ENCODE results near the gene IPPK.
"Not testable (repeated sequence)": the region's sequence is repeated elsewhere in the genome, so short reads cannot be mapped to it uniquely, and the experiment has no call there.

IPPK gene

DNA sequence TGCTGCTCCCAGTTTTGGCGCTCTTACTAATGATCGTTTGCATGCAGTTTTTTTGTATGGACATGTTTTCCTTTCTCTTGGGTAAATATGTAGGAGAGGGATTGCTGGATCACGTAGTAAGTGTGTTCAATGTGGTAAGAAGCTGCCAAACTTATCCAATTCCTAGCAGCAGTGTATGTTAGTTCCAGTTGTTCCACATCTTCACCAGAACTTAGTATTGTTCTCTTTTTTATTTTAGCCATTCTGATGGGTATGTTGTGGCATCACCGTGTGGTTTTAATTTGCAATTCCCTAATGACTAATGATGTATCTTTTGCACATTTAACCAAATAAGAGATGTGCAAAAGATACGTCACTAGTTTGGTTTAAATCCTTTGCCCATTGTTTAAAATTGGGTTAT is 65.9 kb downstream of the IPPK start:
- Histone ChIP-seq H3K9me3 (ENCODE audit: control insufficient read depth, insufficient read depth, low read length) (no peaks in the 10 kb centered on the region), H3K9ac (ENCODE audit: low read depth, low read length) (no peak overlapping the region), H3K4me1 (ENCODE audit: insufficient read depth, low read length) (peaks cover 2% of the 10 kb centered on the region; the same call in 1 of the 2 replicates), H3K36me3 (ENCODE audit: insufficient read depth, low read length) (no peaks in the 10 kb centered on the region; the same call in 1 of the 2 replicates)

DNA sequence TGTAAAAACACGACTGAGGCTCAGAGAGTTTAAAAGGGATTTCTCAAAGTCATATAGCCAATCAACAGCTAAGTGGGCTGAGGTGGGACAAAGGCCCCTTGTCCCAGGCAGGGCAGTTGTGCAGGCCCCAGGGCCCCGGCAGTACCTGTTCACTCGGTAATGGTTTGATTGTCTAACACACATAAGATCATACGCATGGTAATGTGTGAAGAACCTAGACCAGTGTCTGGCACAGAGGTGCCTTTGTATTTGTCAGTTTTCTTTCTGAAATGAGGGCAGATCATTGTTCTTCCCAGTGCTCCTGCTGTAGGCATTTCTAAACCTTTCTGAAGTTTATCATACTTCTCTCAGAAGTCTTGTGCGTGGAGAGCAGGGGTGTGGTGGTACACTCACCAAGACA is 66.8 kb downstream of the IPPK start:
- Histone ChIP-seq H3K36me3 (ENCODE audit: insufficient read depth, low read length) (no peaks in the 10 kb centered on the region; the same call in 1 of the 2 replicates), H3K9me3 (ENCODE audit: control insufficient read depth, insufficient read depth, low read length) (no peaks in the 10 kb centered on the region), H3K9ac (ENCODE audit: low read depth, low read length) (no peak overlapping the region), H3K4me1 (ENCODE audit: insufficient read depth, low read length) (no peaks in the 10 kb centered on the region)

DNA sequence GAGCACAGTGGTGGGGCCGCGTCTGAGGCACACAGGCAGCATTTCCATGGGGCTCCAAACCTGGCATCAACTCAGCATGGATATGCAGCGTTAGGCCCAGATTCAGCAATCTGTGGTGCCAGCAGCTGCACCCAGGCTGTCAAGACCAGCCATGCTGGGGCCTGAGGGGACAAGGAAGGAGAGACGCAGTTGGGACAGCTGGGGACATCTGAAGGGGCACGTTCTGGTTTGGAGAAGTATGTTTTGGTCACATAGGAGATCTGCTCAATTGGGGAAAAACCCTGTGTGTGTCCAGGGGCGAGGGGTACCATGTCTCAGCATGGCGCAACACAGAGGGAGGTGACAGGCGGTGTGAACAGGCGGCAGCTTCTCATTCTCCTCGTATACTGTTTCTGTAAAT is 67.5 kb downstream of the IPPK start:
- H3K9me3 ChIP-seq (ENCODE audit: control insufficient read depth, insufficient read depth, low read length) = no peaks in the 10 kb centered on the region
- H3K36me3 ChIP-seq (ENCODE audit: insufficient read depth, low read length) = no peaks in the 10 kb centered on the region; the same call in 1 of the 2 replicates
- H3K4me1 ChIP-seq (ENCODE audit: insufficient read depth, low read length) = no peaks in the 10 kb centered on the region
- no peak overlapping the region for H3K9ac ChIP-seq (ENCODE audit: low read depth, low read length)

DNA sequence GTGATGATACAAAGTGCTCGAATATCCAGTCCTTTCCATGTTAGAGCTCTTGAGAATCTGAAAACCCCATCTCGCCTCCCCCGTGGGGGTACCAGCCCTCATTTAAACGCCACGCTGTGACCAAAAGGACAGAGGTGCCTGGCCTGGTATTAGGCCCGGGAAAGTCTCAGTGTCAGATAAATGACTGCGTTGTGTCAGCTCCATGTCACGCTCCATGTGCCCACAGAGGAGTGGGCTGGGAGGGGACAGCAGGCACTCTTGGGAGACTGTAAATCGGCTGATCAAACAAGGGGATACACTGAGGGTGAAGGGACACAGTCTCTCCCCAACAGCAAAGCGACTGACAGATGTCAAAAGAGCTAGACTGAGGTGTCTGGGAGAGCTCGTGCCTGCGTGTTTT is 68.5 kb downstream of the IPPK start:
- Histone ChIP-seq H3K36me3 (ENCODE audit: insufficient read depth, low read length) (no peaks in the 10 kb centered on the region; the same call in 1 of the 2 replicates), H3K9me3 (ENCODE audit: control insufficient read depth, insufficient read depth, low read length) (no peaks in the 10 kb centered on the region), H3K9ac (ENCODE audit: low read depth, low read length) (no peak overlapping the region), H3K4me1 (ENCODE audit: insufficient read depth, low read length) (no peaks in the 10 kb centered on the region)

DNA sequence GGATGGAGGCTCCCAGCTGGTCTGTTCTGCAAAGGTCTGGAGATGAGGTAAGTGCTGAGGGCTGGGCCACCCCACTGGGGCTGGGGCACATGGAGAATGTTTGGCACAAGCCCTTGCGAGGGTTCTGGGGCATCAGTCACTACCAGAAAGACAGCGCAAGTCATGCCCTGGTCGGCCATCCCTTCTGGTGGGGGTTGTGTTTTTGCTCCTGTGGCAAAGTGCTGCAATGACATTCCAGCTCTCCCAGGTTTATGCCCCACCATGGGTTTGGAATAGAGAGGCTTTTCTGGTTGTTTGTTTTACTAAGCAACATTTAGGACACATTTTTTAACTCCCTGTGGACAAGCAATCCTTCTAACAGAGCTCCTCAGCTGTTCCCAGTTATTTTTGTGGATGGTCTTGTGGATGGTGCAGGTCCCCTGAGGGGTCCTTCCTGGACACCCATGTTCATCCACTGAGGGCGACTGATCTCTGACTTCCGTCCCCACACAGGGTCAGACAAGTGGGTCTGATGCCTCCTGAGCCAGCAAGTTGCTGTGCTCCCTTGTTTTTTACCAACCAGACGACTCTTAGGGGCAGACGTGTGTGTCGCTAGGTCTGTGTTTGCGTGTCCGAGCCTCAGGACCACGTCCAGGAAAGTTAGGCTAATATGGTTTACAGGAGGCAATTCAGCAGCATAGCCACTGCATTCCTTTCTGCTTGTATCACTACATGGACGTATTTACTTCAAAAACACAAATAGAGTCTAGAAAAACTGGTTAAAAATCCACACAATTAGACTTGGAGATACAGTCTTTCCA is 69.3 kb downstream of the IPPK start:
- no peaks in the 10 kb centered on the region for H3K9me3 ChIP-seq (ENCODE audit: control insufficient read depth, insufficient read depth, low read length)
- no peaks in the 10 kb centered on the region for H3K4me1 ChIP-seq (ENCODE audit: insufficient read depth, low read length)
- H3K9ac ChIP-seq (ENCODE audit: low read depth, low read length) = no peak overlapping the region
- H3K36me3 ChIP-seq (ENCODE audit: insufficient read depth, low read length) = no peaks in the 10 kb centered on the region; the same call in 1 of the 2 replicates

DNA sequence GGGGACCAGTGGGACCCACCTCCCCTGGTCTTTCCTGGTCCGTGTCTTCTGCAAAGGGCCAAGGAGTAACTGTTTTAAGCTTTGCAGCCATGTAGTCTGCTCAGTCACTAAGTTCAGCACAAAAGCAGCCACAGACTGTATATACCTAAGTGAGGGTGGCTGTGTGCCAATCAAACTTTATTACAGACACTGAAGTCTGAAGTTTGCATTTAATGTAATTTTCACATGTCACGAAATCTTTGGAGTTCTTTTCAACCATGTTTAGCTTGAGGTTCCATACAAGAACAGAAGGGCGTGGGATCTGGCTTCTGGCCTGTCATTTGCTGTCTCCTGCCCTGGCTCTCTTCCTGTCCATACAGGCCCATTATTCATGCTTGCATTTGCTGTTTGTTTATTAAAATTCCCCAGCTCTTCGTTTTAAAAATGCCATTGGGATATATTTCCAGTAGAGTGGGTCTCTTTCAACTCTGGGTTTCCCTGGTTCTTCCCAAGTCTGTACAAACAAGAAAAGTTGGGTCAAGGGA is 69.9 kb downstream of the IPPK start:
- Histone ChIP-seq H3K36me3 (ENCODE audit: insufficient read depth, low read length) (no peaks in the 10 kb centered on the region; the same call in 1 of the 2 replicates), H3K9me3 (ENCODE audit: control insufficient read depth, insufficient read depth, low read length) (no peaks in the 10 kb centered on the region), H3K4me1 (ENCODE audit: insufficient read depth, low read length) (no peaks in the 10 kb centered on the region), H3K9ac (ENCODE audit: low read depth, low read length) (no peak overlapping the region)

DNA sequence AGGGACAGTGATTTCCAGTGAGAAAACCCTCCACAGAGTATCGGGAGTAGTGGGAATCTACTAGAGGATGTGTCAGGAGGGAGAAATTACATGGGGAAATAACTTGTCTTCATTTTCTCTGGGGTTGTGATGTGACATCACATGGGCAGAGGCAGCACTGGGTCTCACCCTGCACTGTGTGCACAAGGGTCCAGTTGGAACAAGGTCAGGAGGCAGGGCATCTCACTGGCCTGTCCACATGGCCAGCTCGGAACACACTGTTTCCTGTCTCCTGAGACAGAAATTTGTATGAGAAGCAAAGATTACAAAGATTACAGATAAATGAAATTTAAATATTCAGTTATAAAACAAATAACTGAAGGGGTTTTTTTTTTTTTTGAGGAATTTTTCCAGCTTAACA is 71.5 kb downstream of the IPPK start:
- H3K9ac ChIP-seq (ENCODE audit: low read depth, low read length) = no peak overlapping the region
- no peaks in the 10 kb centered on the region for H3K9me3 ChIP-seq (ENCODE audit: control insufficient read depth, insufficient read depth, low read length)
- no peaks in the 10 kb centered on the region; the same call in 1 of the 2 replicates for H3K36me3 ChIP-seq (ENCODE audit: insufficient read depth, low read length)

DNA sequence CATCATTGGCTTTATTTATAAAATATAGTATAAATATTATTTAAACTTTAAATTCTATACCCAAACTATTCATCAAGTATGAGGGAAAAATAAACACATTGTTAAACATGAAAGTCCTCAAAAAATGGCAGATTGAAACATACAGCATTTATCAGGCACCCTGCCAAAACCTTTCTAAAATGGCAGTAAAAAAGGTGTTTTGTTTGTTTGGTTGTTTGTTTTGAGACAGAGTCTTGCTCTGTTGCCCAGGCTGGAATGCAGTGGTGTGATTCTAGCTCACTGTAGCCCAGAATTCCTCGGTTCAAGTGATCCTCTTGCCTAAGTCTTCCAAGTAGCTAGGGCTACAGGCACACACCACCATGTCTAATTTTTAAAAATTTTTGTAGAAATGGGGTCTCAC is 74.0 kb downstream of the IPPK start:
- no peaks in the 10 kb centered on the region for H3K4me1 ChIP-seq (ENCODE audit: insufficient read depth, low read length)
- H3K36me3 ChIP-seq (ENCODE audit: insufficient read depth, low read length) = no peaks in the 10 kb centered on the region
- H3K9me3 ChIP-seq (ENCODE audit: control insufficient read depth, insufficient read depth, low read length) = no peaks in the 10 kb centered on the region
- no peak overlapping the region for H3K9ac ChIP-seq (ENCODE audit: low read depth, low read length)

More for the DNA sequence above, 71.5 kb downstream of the IPPK start:
- H3K4me1 ChIP-seq (ENCODE audit: insufficient read depth, low read length) = no peaks in the 10 kb centered on the region

DNA sequence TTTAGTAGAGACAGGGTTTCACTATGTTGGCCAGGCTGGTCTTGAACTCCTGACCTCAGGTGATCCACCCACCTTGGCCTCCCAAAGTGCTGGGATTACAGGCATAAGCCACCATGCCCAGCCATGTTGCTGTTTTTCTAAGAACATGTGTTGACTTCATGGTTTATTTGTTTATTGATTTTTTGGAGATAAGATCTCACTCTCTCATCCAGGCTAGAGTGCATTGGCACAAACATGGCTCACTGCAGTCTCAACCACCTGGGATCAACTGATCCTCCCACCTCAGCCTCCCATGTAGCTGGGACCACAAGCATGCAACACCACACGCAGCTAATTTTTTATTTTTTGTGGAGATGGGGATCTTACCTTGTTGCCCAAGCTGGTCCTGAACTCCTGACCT is 74.9 kb downstream of the IPPK start:
- not testable (repeated sequence) for H3K9ac ChIP-seq (ENCODE audit: low read depth, low read length); H3K4me1 ChIP-seq (ENCODE audit: insufficient read depth, low read length); H3K36me3 ChIP-seq (ENCODE audit: insufficient read depth, low read length); H3K9me3 ChIP-seq (ENCODE audit: control insufficient read depth, insufficient read depth, low read length)

DNA sequence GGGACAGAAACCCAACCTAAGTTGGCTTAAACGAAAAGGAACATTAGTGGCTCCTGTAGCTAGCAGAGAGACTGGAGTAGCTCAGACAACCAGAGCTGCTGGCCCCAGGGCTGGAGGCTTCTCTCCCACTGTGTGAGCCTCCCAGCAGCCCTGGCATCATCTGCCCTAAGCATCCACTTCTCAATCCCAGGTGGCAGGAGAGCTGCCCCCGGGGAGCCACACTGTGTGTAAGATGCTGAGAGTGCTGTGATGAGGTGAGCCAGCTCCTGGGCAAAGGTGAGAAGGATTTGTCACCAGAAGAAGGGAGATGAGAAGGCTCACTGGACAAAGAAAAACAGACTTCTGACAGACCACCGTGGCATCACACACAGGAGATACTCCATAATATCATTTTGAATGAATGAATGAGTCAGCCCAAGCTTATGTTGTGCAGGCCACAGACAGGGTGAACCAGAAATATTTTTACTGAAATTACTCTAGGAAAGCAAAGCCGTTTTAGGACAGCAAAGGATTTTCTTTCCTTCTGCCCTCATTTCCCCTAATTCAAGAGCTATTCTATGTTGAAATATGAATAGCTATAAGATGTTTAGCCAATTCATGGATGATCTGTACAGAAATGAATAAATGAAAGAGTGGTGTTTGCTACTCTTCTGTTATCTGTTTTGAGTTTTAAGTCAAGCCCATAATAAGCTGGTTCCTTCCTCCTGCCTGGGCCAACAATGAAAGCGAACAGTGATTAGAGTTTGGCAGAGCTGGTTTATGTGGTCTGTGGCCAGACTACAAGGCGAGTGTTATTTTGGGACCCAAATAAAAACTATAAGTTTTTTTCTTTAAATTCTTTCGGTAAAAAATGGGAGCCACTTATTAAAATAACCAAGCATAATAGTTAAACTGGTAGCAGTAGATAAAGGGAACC is 76.7 kb downstream of the IPPK start:
- H3K9me3 ChIP-seq (ENCODE audit: control insufficient read depth, insufficient read depth, low read length) = no peaks in the 10 kb centered on the region
- peaks cover 6% of the 10 kb centered on the region; the same call in 1 of the 2 replicates for H3K4me1 ChIP-seq (ENCODE audit: insufficient read depth, low read length)
- no peak overlapping the region for H3K9ac ChIP-seq (ENCODE audit: low read depth, low read length)
- H3K36me3 ChIP-seq (ENCODE audit: insufficient read depth, low read length) = no peaks in the 10 kb centered on the region

DNA sequence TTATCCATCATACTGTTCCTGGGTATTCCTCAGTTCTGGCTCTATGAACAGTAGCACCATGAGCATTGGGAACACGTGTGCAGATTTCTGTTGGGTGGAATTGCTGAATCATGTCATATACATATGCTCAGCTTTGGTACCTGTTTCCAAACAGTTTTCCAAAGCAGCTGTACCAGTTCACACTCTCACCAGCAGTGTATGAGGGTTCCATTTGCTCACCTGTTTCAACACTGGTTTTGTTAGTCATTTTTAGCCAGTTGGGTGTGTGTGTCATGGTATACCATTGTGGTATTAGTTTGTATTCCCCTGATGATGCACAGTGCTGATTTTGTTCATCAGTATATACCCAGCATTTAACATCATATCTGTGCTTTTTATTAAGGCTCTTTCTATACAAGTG is 77.4 kb downstream of the IPPK start:
- Histone ChIP-seq H3K9ac (ENCODE audit: low read depth, low read length) (no peak overlapping the region), H3K9me3 (ENCODE audit: control insufficient read depth, insufficient read depth, low read length) (no peaks in the 10 kb centered on the region), H3K4me1 (ENCODE audit: insufficient read depth, low read length) (peaks cover 6% of the 10 kb centered on the region; the same call in 1 of the 2 replicates), H3K36me3 (ENCODE audit: insufficient read depth, low read length) (no peaks in the 10 kb centered on the region)

DNA sequence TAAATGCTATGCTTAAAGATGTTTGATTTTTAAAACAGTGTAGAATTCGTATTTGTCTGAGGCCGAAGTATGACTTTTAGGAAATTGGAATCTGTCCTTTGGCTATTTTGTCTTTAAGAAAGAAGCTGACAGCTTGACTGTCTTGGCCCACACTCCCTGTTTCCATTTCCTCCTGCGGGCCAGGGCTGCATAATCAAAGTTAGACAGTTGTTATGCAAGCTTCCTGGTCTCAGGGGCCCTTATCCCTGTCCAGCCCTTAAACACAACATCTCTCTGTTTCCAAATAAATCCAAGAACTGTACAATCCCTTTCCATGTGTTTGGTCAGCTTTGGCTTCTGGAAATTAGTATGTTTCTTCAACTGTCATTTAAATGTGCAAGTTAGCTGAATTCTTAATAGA is 79.6 kb downstream of the IPPK start:
- H3K9me3 ChIP-seq (ENCODE audit: control insufficient read depth, insufficient read depth, low read length) = no peaks in the 10 kb centered on the region
- H3K4me1 ChIP-seq (ENCODE audit: insufficient read depth, low read length) = peaks cover 6% of the 10 kb centered on the region; the same call in 1 of the 2 replicates
- H3K9ac ChIP-seq (ENCODE audit: low read depth, low read length) = no peak overlapping the region
- no peaks in the 10 kb centered on the region for H3K36me3 ChIP-seq (ENCODE audit: insufficient read depth, low read length)

DNA sequence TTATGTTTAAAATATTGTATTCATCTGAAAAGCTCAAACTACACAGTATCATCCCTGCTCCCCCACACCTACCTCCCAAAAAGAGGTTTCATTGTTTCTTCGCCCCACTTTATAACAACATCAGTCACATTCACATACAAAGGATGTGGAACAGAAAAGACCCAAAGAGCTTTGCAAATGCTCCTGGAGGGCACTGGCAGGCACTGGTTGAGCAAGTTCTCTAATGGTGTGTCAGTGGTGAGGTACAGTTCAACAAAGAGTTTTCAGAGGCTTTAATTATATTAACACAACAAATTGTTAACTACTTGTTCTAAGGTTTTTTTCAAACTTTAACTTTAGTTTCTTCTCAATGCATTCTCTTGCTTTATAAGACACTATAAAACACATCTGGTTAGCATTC is 80.0 kb downstream of the IPPK start:
- Histone ChIP-seq H3K9me3 (ENCODE audit: control insufficient read depth, insufficient read depth, low read length) (no peaks in the 10 kb centered on the region), H3K36me3 (ENCODE audit: insufficient read depth, low read length) (no peaks in the 10 kb centered on the region), H3K4me1 (ENCODE audit: insufficient read depth, low read length) (peaks cover 6% of the 10 kb centered on the region; the same call in 1 of the 2 replicates), H3K9ac (ENCODE audit: low read depth, low read length) (no peak overlapping the region)

DNA sequence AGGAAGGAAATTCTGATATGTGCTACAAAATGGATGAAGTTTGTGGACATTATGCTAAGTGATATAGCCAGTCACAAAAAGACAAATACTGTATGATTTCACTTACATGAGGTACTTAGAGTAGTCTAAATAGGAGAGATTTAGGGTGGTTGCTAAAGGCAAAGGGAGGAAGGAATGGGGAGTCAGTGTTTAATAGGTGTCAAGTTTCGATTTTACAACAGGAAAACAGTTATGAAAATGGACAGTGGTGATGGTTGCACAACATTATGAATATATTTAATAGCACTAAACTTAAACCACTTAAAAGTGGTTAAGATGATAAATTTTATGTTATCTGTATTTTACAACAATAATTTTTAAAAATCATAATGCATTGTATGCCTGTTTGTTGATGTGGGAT is 93.8 kb downstream of the IPPK start:
- H3K9me3 ChIP-seq (ENCODE audit: control insufficient read depth, insufficient read depth, low read length) = no peaks in the 10 kb centered on the region
- no peaks in the 10 kb centered on the region for H3K36me3 ChIP-seq (ENCODE audit: insufficient read depth, low read length)
- no peak overlapping the region for H3K9ac ChIP-seq (ENCODE audit: low read depth, low read length)
- no peaks in the 10 kb centered on the region for H3K4me1 ChIP-seq (ENCODE audit: insufficient read depth, low read length)

Data from ES-I3 (cell line).